ENCODE measurements around the gene NTNG1. TPM values are rescaled to one million over a fixed set of nuclear protein-coding genes. Genes with fewer than 3 reads are reported as not detected.
"Not testable (repeated sequence)": the region's sequence is repeated elsewhere in the genome, so short reads cannot be mapped to it uniquely, and the experiment has no call there.

The NTNG1 gene
- total RNA-seq, 5 donors from 2014 or later (not counting 1 experiment from before 2014, with no cell fraction given), result 0.13 TPM; not detected in 4

GRCh38 chr1:107151295-107151694 lies 10.5 kb downstream of the NTNG1 start:
- H3K4me1 ChIP-seq (ENCODE audit: control insufficient read depth in 1 of 2, extremely low read depth in 1 of 2, insufficient read depth in 2 of 2, low read length in 2 of 2), result no peaks in the 10 kb centered on the region
- H3K27ac Mint-ChIP-seq, result no peak overlapping the region
- POLR2A ChIA-PET, result no interaction called here
- DNase-seq, result no peak
- WGBS (ENCODE audit: insufficient coverage), result no CpG with 5 or more reads among the region's 3 CpGs
- no peaks in the 10 kb centered on the region for H3K27me3 ChIP-seq (replicated peaks in 1 of 2; ENCODE audit: control insufficient read depth in 2 of 2, extremely low read depth in 1 of 2, insufficient read depth in 2 of 2, low read length in 1 of 2)
- H3K36me3 ChIP-seq (ENCODE audit: control insufficient read depth in 2 of 2, extremely low read depth in 1 of 2, insufficient read depth in 1 of 2, low read length in 1 of 2), result no peaks in the 10 kb centered on the region
- H3K9me3 ChIP-seq, result no peaks in the 10 kb centered on the region
- H3K36me3 Mint-ChIP-seq, result no peaks in the 10 kb centered on the region
- H3K27ac ChIP-seq (ENCODE audit: low read length), result no peak overlapping the region
- no peak for ATAC-seq (replicated peaks in 1 of 4)
- H3K9me3 Mint-ChIP-seq, result no peaks in the 10 kb centered on the region
- CTCF ChIA-PET, result interaction anchor here in 1 of 2 donors (1.6 kb wide), 1 partner anchor 9 kb away, joined by 4 read pairs; no protein-coding TSS in a partner anchor
- H3K27me3 Mint-ChIP-seq, result peaks cover 14 to 39% of the 10 kb centered on the region in 2 donors
- no peak overlapping the region for H3K4me3 Mint-ChIP-seq
- H3K4me3 ChIP-seq (ENCODE audit: control insufficient read depth in 1 of 2, extremely low read depth in 1 of 2, low read length in 1 of 2), result no peak overlapping the region
- no peaks in the 10 kb centered on the region for H3K4me1 Mint-ChIP-seq

- Histone ChIP-seq H3K9me3 (no peaks in the 10 kb centered on the region), H3K4me1 (ENCODE audit: control insufficient read depth in 1 of 2, extremely low read depth in 1 of 2, insufficient read depth in 2 of 2, low read length in 2 of 2) (no peaks in the 10 kb centered on the region), H3K36me3 (ENCODE audit: control insufficient read depth in 2 of 2, extremely low read depth in 1 of 2, insufficient read depth in 1 of 2, low read length in 1 of 2) (no peaks in the 10 kb centered on the region), H3K27ac (ENCODE audit: low read length) (no peak overlapping the region), H3K27me3 (replicated peaks in 1 of 2; ENCODE audit: control insufficient read depth in 2 of 2, extremely low read depth in 1 of 2, insufficient read depth in 2 of 2, low read length in 1 of 2) (no peaks in the 10 kb centered on the region), H3K4me3 (ENCODE audit: control insufficient read depth in 1 of 2, extremely low read depth in 1 of 2, low read length in 1 of 2) (no peak overlapping the region)
- Mint-ChIP-seq H3K4me3 (no peak overlapping the region), H3K36me3 (no peaks in the 10 kb centered on the region), H3K27me3 (peaks cover 12 to 38% of the 10 kb centered on the region in 2 donors), H3K4me1 (no peaks in the 10 kb centered on the region), H3K9me3 (no peaks in the 10 kb centered on the region), H3K27ac (no peak overlapping the region)
- POLR2A ChIA-PET, result no interaction called here
- DNase-seq, result no peak
- no peak for ATAC-seq (replicated peaks in 1 of 4)
- 94% methylated on average over 2 of the region's 4 CpGs for WGBS (ENCODE audit: insufficient coverage)
- CTCF ChIA-PET, result no interaction called here
Observed at GRCh38 chr1:107152395-107152794, 11.6 kb downstream of the NTNG1 start.

GRCh38 chr1:107153014-107153413 lies 12.2 kb downstream of the NTNG1 start:
- DNase-seq (no peak), ATAC-seq (replicated peaks in 1 of 4) (no peak)
- no peaks in the 10 kb centered on the region for H3K9me3 Mint-ChIP-seq
- no peaks in the 10 kb centered on the region for H3K9me3 ChIP-seq
- H3K36me3 Mint-ChIP-seq, result no peaks in the 10 kb centered on the region
- H3K27ac ChIP-seq (ENCODE audit: low read length), result no peak overlapping the region
- ChIA-PET POLR2A (no interaction called here), CTCF (no interaction called here)
- no peaks in the 10 kb centered on the region for H3K4me1 Mint-ChIP-seq
- no peak overlapping the region for H3K4me3 Mint-ChIP-seq
- H3K27me3 Mint-ChIP-seq, result peaks cover 12 to 31% of the 10 kb centered on the region in 2 donors
- no peak overlapping the region for H3K27ac Mint-ChIP-seq
- H3K4me1 ChIP-seq (ENCODE audit: control insufficient read depth in 1 of 2, extremely low read depth in 1 of 2, insufficient read depth in 2 of 2, low read length in 2 of 2), result no peaks in the 10 kb centered on the region
- H3K4me3 ChIP-seq (ENCODE audit: control insufficient read depth in 1 of 2, extremely low read depth in 1 of 2, low read length in 1 of 2), result no peak overlapping the region
- no CpG with 5 or more reads among the region's 2 CpGs for WGBS (ENCODE audit: insufficient coverage)
- H3K27me3 ChIP-seq (replicated peaks in 1 of 2; ENCODE audit: control insufficient read depth in 2 of 2, extremely low read depth in 1 of 2, insufficient read depth in 2 of 2, low read length in 1 of 2), result no peaks in the 10 kb centered on the region
- no peaks in the 10 kb centered on the region for H3K36me3 ChIP-seq (ENCODE audit: control insufficient read depth in 2 of 2, extremely low read depth in 1 of 2, insufficient read depth in 1 of 2, low read length in 1 of 2)

GRCh38 chr1:107158496-107158895 lies 17.7 kb downstream of the NTNG1 start:
- no peak overlapping the region for H3K4me3 ChIP-seq (ENCODE audit: control insufficient read depth in 1 of 2, extremely low read depth in 1 of 2, low read length in 1 of 2)
- ChIA-PET POLR2A (no interaction called here), CTCF (no interaction called here)
- H3K4me1 ChIP-seq (ENCODE audit: control insufficient read depth in 1 of 2, extremely low read depth in 1 of 2, insufficient read depth in 2 of 2, low read length in 2 of 2), result no peaks in the 10 kb centered on the region
- 83% methylated on average over 2 of the region's 5 CpGs for WGBS (ENCODE audit: insufficient coverage)
- no peak overlapping the region for H3K27ac Mint-ChIP-seq
- no peaks in the 10 kb centered on the region for H3K27me3 ChIP-seq (replicated peaks in 1 of 2; ENCODE audit: control insufficient read depth in 2 of 2, extremely low read depth in 1 of 2, insufficient read depth in 2 of 2, low read length in 1 of 2)
- ATAC-seq (replicated peaks in 1 of 4), result no peak
- H3K27me3 Mint-ChIP-seq, result peaks cover 2 to 13% of the 10 kb centered on the region in 2 donors
- no peak overlapping the region for H3K4me3 Mint-ChIP-seq
- no peaks in the 10 kb centered on the region for H3K4me1 Mint-ChIP-seq
- no peak for DNase-seq
- H3K36me3 ChIP-seq (ENCODE audit: control insufficient read depth in 2 of 2, extremely low read depth in 1 of 2, insufficient read depth in 1 of 2, low read length in 1 of 2), result no peaks in the 10 kb centered on the region
- H3K36me3 Mint-ChIP-seq, result no peaks in the 10 kb centered on the region
- no peak overlapping the region for H3K27ac ChIP-seq (ENCODE audit: low read length)
- no peaks in the 10 kb centered on the region for H3K9me3 Mint-ChIP-seq
- no peaks in the 10 kb centered on the region for H3K9me3 ChIP-seq

- ATAC-seq (replicated peaks in 1 of 4), result no peak
- no peak overlapping the region for H3K27ac ChIP-seq (ENCODE audit: low read length)
- ChIA-PET CTCF (no interaction called here), POLR2A (no interaction called here)
- 91% methylated on average over 2 of the region's 3 CpGs for WGBS (ENCODE audit: insufficient coverage)
- H3K4me3 ChIP-seq (ENCODE audit: control insufficient read depth in 1 of 2, extremely low read depth in 1 of 2, low read length in 1 of 2), result no peak overlapping the region
- Mint-ChIP-seq H3K36me3 (no peaks in the 10 kb centered on the region), H3K27ac (no peak overlapping the region), H3K4me3 (no peak overlapping the region), H3K9me3 (peaks cover 0 to under 1% (median 0%) of the 10 kb centered on the region in 3 donors), H3K4me1 (no peaks in the 10 kb centered on the region), H3K27me3 (peaks cover 2 to 8% of the 10 kb centered on the region in 2 donors)
- DNase-seq, result no peak
- no peaks in the 10 kb centered on the region for H3K9me3 ChIP-seq
- H3K4me1 ChIP-seq (ENCODE audit: control insufficient read depth in 1 of 2, extremely low read depth in 1 of 2, insufficient read depth in 2 of 2, low read length in 2 of 2), result no peaks in the 10 kb centered on the region
- H3K27me3 ChIP-seq (replicated peaks in 1 of 2; ENCODE audit: control insufficient read depth in 2 of 2, extremely low read depth in 1 of 2, insufficient read depth in 2 of 2, low read length in 1 of 2), result no peaks in the 10 kb centered on the region
- no peaks in the 10 kb centered on the region for H3K36me3 ChIP-seq (ENCODE audit: control insufficient read depth in 2 of 2, extremely low read depth in 1 of 2, insufficient read depth in 1 of 2, low read length in 1 of 2)
Observed at GRCh38 chr1:107158991-107159390, 18.2 kb downstream of the NTNG1 start.

- Histone ChIP-seq H3K27me3 (replicated peaks in 1 of 2; ENCODE audit: control insufficient read depth in 2 of 2, extremely low read depth in 1 of 2, insufficient read depth in 2 of 2, low read length in 1 of 2) (no peaks in the 10 kb centered on the region), H3K27ac (ENCODE audit: low read length) (no peak overlapping the region), H3K36me3 (ENCODE audit: control insufficient read depth in 2 of 2, extremely low read depth in 1 of 2, insufficient read depth in 1 of 2, low read length in 1 of 2) (no peaks in the 10 kb centered on the region), H3K9me3 (no peaks in the 10 kb centered on the region), H3K4me3 (ENCODE audit: control insufficient read depth in 1 of 2, extremely low read depth in 1 of 2, low read length in 1 of 2) (no peak overlapping the region), H3K4me1 (ENCODE audit: control insufficient read depth in 1 of 2, extremely low read depth in 1 of 2, insufficient read depth in 2 of 2, low read length in 2 of 2) (no peaks in the 10 kb centered on the region)
- ChIA-PET CTCF (no interaction called here), POLR2A (no interaction called here)
- Mint-ChIP-seq H3K4me1 (no peaks in the 10 kb centered on the region), H3K27me3 (peaks cover 0 to 8% of the 10 kb centered on the region in 2 donors), H3K4me3 (no peak overlapping the region), H3K27ac (no peak overlapping the region), H3K9me3 (peaks cover 0 to 15% (median 4%) of the 10 kb centered on the region in 3 donors), H3K36me3 (no peaks in the 10 kb centered on the region)
- DNase-seq (no peak), ATAC-seq (replicated peaks in 1 of 4) (no peak)
- no CpG with 5 or more reads among the region's 1 CpG for WGBS (ENCODE audit: insufficient coverage)
Observed at GRCh38 chr1:107162745-107163144, 21.9 kb downstream of the NTNG1 start.

GRCh38 chr1:107164901-107165300 lies 24.1 kb downstream of the NTNG1 start:
- peaks cover 0 to 15% (median 4%) of the 10 kb centered on the region in 3 donors for H3K9me3 Mint-ChIP-seq
- POLR2A ChIA-PET; ATAC-seq (replicated peaks in 1 of 4); H3K9me3 ChIP-seq; H3K4me1 ChIP-seq (ENCODE audit: control insufficient read depth in 1 of 2, extremely low read depth in 1 of 2, insufficient read depth in 2 of 2, low read length in 2 of 2); DNase-seq; H3K27ac ChIP-seq (ENCODE audit: low read length); CTCF ChIA-PET; H3K4me3 Mint-ChIP-seq; H3K4me1 Mint-ChIP-seq; H3K27me3 Mint-ChIP-seq; H3K27me3 ChIP-seq (replicated peaks in 1 of 2; ENCODE audit: control insufficient read depth in 2 of 2, extremely low read depth in 1 of 2, insufficient read depth in 2 of 2, low read length in 1 of 2); H3K4me3 ChIP-seq (ENCODE audit: control insufficient read depth in 1 of 2, extremely low read depth in 1 of 2, low read length in 1 of 2); H3K36me3 Mint-ChIP-seq; H3K36me3 ChIP-seq (ENCODE audit: control insufficient read depth in 2 of 2, extremely low read depth in 1 of 2, insufficient read depth in 1 of 2, low read length in 1 of 2); H3K27ac Mint-ChIP-seq: not testable (repeated sequence)
- WGBS (ENCODE audit: insufficient coverage), result 87% methylated on average over 7 of the region's 9 CpGs
